ENCODE measurements around the gene APP. TPM values are rescaled to one million over a fixed set of nuclear protein-coding genes. Genes with fewer than 3 reads are reported as not detected.

Gene APP
- total RNA-seq, 2 experiments from 2014 or later: 0.55 TPM; not detected in 1

GRCh38 chr21:26130249-26130881, 40.2 kb downstream of the APP start:
- no peaks in the 10 kb centered on the region for H4K20me1 ChIP-seq (ENCODE audit: insufficient read depth, low read length)
- no peaks in the 10 kb centered on the region for H3K9me2 ChIP-seq (ENCODE audit: insufficient read depth, low read length)
- DNase-seq (ENCODE audit: low spot score): no peak
- H3K4me3 ChIP-seq (ENCODE audit: low read depth, low read length, poor library complexity, severe bottlenecking): no peak overlapping the region
- no TSS peak for BruUV-seq (replicated peaks)
- POLR2A ChIA-PET: no interaction called here
- no peak overlapping the region for H3K4me2 ChIP-seq (ENCODE audit: low read length)
- TF ChIP-seq CTCF (conservative IDR thresholded peaks at IDR 0.05; ENCODE audit: low read length) (no peak), EZH2phosphoT487 (IDR thresholded peaks at IDR 0.05; ENCODE audit: borderline replicate concordance, low read depth, low read length) (no peak)
- intact Hi-C loops (cut with micrococcal nuclease; ENCODE audit: unreplicated experiment): no loop called here
- no peaks in the 10 kb centered on the region for H3K79me2 ChIP-seq (ENCODE audit: insufficient read depth, low read depth, low read length)
- H2AFZ ChIP-seq (ENCODE audit: low read length): no peak overlapping the region
- H3K27ac ChIP-seq (ENCODE audit: low read depth, low read length, poor library complexity, severe bottlenecking): no peak overlapping the region
- no peaks in the 10 kb centered on the region for H3K9me3 ChIP-seq (ENCODE audit: low read length)
- H3K4me1 ChIP-seq (ENCODE audit: insufficient read depth, low read length, poor library complexity, severe bottlenecking): no peaks in the 10 kb centered on the region
- no peaks in the 10 kb centered on the region for H3K36me3 ChIP-seq (ENCODE audit: insufficient read depth, low read length)
- CTCF ChIA-PET (ENCODE audit: unreplicated experiment): no interaction called here

- POLR2A ChIA-PET: interaction anchor here (0.6 kb wide), 1 partner anchor 1039 kb away, joined by 3 read pairs; no protein-coding TSS in a partner anchor
- intact Hi-C loops (cut with micrococcal nuclease; ENCODE audit: unreplicated experiment): no loop called here
- no peak overlapping the region for H3K4me3 ChIP-seq (ENCODE audit: low read depth, low read length, poor library complexity, severe bottlenecking)
- H3K4me1 ChIP-seq (ENCODE audit: insufficient read depth, low read length, poor library complexity, severe bottlenecking): no peaks in the 10 kb centered on the region
- no peaks in the 10 kb centered on the region for H3K9me2 ChIP-seq (ENCODE audit: insufficient read depth, low read length)
- no peak for DNase-seq (ENCODE audit: low spot score)
- no TSS peak for BruUV-seq (replicated peaks)
- no peaks in the 10 kb centered on the region for H4K20me1 ChIP-seq (ENCODE audit: insufficient read depth, low read length)
- no peak overlapping the region for H3K4me2 ChIP-seq (ENCODE audit: low read length)
- no peaks in the 10 kb centered on the region for H3K36me3 ChIP-seq (ENCODE audit: insufficient read depth, low read length)
- CTCF ChIA-PET (ENCODE audit: unreplicated experiment): no interaction called here
- no peak overlapping the region for H2AFZ ChIP-seq (ENCODE audit: low read length)
- TF ChIP-seq CTCF (conservative IDR thresholded peaks at IDR 0.05; ENCODE audit: low read length) (no peak), EZH2phosphoT487 (IDR thresholded peaks at IDR 0.05; ENCODE audit: borderline replicate concordance, low read depth, low read length) (no peak)
- no peak overlapping the region for H3K27ac ChIP-seq (ENCODE audit: low read depth, low read length, poor library complexity, severe bottlenecking)
- H3K79me2 ChIP-seq (ENCODE audit: insufficient read depth, low read depth, low read length): no peaks in the 10 kb centered on the region
- H3K9me3 ChIP-seq (ENCODE audit: low read length): no peaks in the 10 kb centered on the region
Observed at GRCh38 chr21:26127918-26128317, 42.7 kb downstream of the APP start.

- Histone ChIP-seq H3K36me3 (ENCODE audit: insufficient read depth, low read length) (no peaks in the 10 kb centered on the region), H3K4me1 (ENCODE audit: insufficient read depth, low read length, poor library complexity, severe bottlenecking) (no peaks in the 10 kb centered on the region), H2AFZ (ENCODE audit: low read length) (no peak overlapping the region), H3K4me3 (ENCODE audit: low read depth, low read length, poor library complexity, severe bottlenecking) (no peak overlapping the region), H3K9me2 (ENCODE audit: insufficient read depth, low read length) (no peaks in the 10 kb centered on the region), H3K79me2 (ENCODE audit: insufficient read depth, low read depth, low read length) (no peaks in the 10 kb centered on the region), H4K20me1 (ENCODE audit: insufficient read depth, low read length) (no peaks in the 10 kb centered on the region), H3K4me2 (ENCODE audit: low read length) (no peak overlapping the region), H3K27ac (ENCODE audit: low read depth, low read length, poor library complexity, severe bottlenecking) (no peak overlapping the region), H3K9me3 (ENCODE audit: low read length) (no peaks in the 10 kb centered on the region)
- TF ChIP-seq CTCF (conservative IDR thresholded peaks at IDR 0.05; ENCODE audit: low read length): no peak
- no peak for TF ChIP-seq EZH2phosphoT487 (IDR thresholded peaks at IDR 0.05; ENCODE audit: borderline replicate concordance, low read depth, low read length)
- ChIA-PET POLR2A (interaction anchor here (0.6 kb wide), 1 partner anchor 1038 kb away, joined by 3 read pairs; no protein-coding TSS in a partner anchor), CTCF (ENCODE audit: unreplicated experiment) (no interaction called here)
- no peak for DNase-seq (ENCODE audit: low spot score)
- intact Hi-C loops (cut with micrococcal nuclease; ENCODE audit: unreplicated experiment): no loop called here
- no TSS peak for BruUV-seq (replicated peaks)
Observed at GRCh38 chr21:26127073-26127814, 43.3 kb downstream of the APP start.
